Activated T-cell treated with anti-CD3 and anti-CD28 coated beads, Interleukin-2, amount 50 U/mL, for 24 hours (primary cell): ENCODE results near the gene FASTKD3.
A peak's percentile ranks its signal among the peaks of the same experiment; 100 is the strongest.

Experiments
- DNase-seq: peaks from one replicate; pipeline ENCODE4 v3.0.0-alpha.2; 2020
- H3K27ac Mint-ChIP-seq: 2 replicates; pipeline ENCODE4 v1.8.0; 2020; ENCODE audit warnings: mild to moderate bottlenecking, mixed read lengths
- H3K27me3 Mint-ChIP-seq: 2 replicates; pipeline ENCODE4 v1.8.0; 2020; ENCODE audit warnings: mixed read lengths
- H3K36me3 Mint-ChIP-seq: 2 replicates; pipeline ENCODE4 v1.8.0; 2020; ENCODE audit warnings: low read depth, mixed read lengths
- H3K4me1 Mint-ChIP-seq: 2 replicates; pipeline ENCODE4 v1.8.0; 2020; ENCODE audit warnings: low read depth, mixed read lengths
- H3K4me3 Mint-ChIP-seq: 2 replicates; pipeline ENCODE4 v1.8.0; 2020; ENCODE audit warnings: mild to moderate bottlenecking, moderate library complexity, mixed read lengths
- H3K9me3 Mint-ChIP-seq: 2 replicates; pipeline ENCODE4 v1.8.0; 2020; ENCODE audit warnings: mixed read lengths

Gene FASTKD3

DNA sequence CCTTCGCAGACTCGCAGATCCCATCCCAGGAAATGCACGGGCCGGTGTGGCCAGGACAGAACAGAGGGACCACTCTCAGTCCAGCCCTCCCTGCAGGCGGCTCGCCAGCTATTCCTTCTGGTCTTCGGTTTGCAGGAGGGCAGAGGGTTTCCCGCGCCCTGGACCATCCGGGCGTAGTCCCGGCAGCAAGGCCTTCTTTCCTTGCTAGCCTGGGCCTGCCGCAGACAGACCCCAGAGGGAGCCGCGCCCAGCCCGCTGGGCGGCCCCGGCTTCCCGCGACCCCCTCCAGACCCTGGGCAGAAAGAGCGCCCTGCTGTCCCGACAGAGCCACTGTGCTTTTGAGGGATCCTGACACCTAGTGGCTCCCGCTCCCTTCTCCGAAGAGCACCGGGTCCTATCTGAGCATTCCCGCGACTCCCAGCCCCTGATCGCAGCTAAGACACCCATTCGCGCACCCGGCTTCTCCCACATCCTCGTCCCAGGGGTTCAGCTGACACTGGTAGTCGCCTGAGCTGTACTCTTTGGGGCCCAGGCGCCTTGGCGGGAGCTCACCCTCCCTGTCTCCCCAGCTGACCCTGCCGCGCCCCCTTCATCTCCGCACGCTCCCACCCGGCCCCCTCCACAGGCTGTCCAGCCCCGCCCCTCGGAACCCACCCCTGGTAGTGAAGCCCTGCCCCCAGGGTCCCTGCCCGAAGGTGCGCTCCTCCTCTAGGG, 19.0 kb downstream of the FASTKD3 start:
- H3K27me3 Mint-ChIP-seq = peaks cover 49% of the 10 kb centered on the region
- H3K27ac Mint-ChIP-seq = no peak overlapping the region
- H3K4me3 Mint-ChIP-seq = peak overlapping the region; percentile 66
- peaks cover 4% of the 10 kb centered on the region for H3K9me3 Mint-ChIP-seq
- peaks cover 22% of the 10 kb centered on the region for H3K4me1 Mint-ChIP-seq
- no peaks in the 10 kb centered on the region for H3K36me3 Mint-ChIP-seq
- peak; percentile 37 for DNase-seq

DNA sequence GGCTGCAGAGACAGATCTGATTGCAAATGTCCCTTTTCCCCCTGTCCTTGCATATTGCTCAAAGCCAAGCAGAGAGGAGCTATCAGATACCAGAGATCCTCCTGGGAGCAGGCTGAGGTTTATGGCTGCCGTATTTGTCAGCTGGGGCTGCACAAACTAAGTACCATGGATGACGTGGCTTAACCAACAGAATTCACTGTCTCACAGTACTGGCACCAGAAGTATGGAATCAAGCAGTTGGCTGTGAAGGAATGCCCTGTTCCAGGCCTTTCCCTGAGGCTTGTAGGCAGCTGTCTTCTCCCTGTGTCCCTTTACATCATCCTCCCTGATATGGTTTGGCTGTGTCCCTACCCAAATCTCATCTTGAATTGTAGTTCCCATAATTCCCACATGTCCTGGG, 20.5 kb downstream of the FASTKD3 start:
- H3K4me1 Mint-ChIP-seq = peaks cover 22% of the 10 kb centered on the region
- DNase-seq = no peak
- H3K36me3 Mint-ChIP-seq = no peaks in the 10 kb centered on the region
- peaks cover 4% of the 10 kb centered on the region for H3K9me3 Mint-ChIP-seq
- peaks cover 60% of the 10 kb centered on the region for H3K27me3 Mint-ChIP-seq
- no peak overlapping the region for H3K27ac Mint-ChIP-seq
- H3K4me3 Mint-ChIP-seq = no peak overlapping the region

DNA sequence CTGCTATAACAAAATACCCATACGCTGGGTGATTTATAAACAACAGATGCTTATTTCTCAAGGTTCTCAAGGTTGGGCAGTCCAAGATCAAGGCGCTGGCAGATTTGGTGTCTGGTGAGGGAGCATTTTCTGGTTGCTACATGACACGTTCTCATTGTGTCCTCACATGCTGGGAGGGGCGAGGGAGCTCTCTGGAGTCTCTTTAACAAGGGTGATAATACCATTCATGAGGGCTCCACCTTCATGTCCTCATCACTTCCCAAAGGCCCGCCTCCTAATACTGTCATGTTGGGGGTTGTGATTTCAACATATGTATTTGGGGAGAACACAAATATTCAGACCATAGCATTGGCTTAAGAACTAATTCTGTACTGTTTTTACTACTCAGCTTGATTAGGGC, 22.5 kb downstream of the FASTKD3 start:
- H3K4me3 Mint-ChIP-seq = no peak overlapping the region
- no peak for DNase-seq
- no peak overlapping the region for H3K27ac Mint-ChIP-seq
- peaks cover 2% of the 10 kb centered on the region for H3K9me3 Mint-ChIP-seq
- peaks cover 9% of the 10 kb centered on the region for H3K4me1 Mint-ChIP-seq
- H3K27me3 Mint-ChIP-seq = peaks cover 66% of the 10 kb centered on the region
- H3K36me3 Mint-ChIP-seq = no peaks in the 10 kb centered on the region

DNA sequence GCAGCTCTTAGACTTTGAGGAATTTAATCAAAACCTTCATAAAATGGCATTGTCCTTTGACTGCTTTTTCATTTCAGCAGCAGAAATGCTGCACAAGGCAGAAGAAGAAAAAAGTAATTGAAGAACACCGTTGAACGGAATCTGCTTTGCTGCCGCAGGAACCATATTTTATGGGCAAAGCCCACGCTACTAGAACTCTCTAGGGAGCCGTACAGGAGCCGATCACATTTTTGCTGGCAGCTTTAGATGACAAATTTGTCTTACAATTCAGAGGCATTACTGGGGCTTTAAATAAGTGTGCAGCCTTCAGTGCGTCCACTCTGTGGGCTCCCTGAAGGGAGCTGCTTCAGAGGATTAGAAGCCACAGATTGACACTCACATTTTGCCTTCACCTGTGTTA, 23.3 kb downstream of the FASTKD3 start:
- Mint-ChIP-seq H3K4me1 (peaks cover 6% of the 10 kb centered on the region), H3K9me3 (no peaks in the 10 kb centered on the region), H3K4me3 (no peak overlapping the region), H3K27ac (no peak overlapping the region), H3K36me3 (no peaks in the 10 kb centered on the region), H3K27me3 (peaks cover 71% of the 10 kb centered on the region)
- DNase-seq = no peak

DNA sequence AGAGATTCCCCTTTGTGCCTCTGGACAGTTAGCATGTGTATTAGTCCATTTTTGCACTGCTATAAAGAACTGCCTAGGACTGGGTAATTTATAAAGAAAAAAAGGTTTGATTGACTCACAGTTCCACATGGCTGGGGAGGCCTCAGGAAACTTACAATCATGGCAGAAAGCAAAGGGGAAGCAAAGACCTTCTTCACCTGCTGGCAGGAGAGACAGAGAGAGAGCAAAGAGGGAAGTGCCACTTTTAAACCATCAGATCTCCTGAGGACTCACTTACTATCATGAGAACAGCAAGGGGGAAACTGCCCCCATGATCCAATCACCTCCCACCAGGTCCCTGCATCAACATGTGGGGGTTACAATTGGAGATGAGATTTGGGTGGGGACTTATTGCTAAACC, 23.9 kb downstream of the FASTKD3 start:
- no peaks in the 10 kb centered on the region for H3K36me3 Mint-ChIP-seq
- H3K27me3 Mint-ChIP-seq = peaks cover 74% of the 10 kb centered on the region
- no peak overlapping the region for H3K4me3 Mint-ChIP-seq
- no peak for DNase-seq
- H3K4me1 Mint-ChIP-seq = peaks cover 4% of the 10 kb centered on the region
- H3K9me3 Mint-ChIP-seq = no peaks in the 10 kb centered on the region
- H3K27ac Mint-ChIP-seq = no peak overlapping the region

DNA sequence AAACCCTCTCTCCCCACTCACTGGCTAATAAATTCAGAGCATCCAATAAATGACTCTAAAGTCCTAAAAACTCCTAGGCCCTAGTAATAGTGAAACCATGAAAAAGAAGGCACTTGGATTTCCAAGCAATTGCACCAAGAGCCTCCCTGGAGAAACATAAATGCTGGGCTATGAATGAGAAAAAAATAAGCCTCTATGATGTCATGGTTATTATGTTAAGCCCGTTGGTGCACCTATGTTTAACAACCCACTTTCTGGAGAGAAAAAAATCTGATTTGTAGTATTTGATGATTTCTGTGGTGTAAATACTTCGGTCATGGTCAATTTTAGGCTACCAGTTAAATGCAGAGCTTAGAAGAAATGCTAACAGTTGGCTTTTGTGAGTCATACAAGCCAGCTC, 26.3 kb downstream of the FASTKD3 start:
- Mint-ChIP-seq H3K27ac (no peak overlapping the region), H3K9me3 (no peaks in the 10 kb centered on the region), H3K27me3 (peaks cover 65% of the 10 kb centered on the region), H3K4me3 (no peak overlapping the region), H3K36me3 (no peaks in the 10 kb centered on the region), H3K4me1 (no peaks in the 10 kb centered on the region)
- DNase-seq = no peak

DNA sequence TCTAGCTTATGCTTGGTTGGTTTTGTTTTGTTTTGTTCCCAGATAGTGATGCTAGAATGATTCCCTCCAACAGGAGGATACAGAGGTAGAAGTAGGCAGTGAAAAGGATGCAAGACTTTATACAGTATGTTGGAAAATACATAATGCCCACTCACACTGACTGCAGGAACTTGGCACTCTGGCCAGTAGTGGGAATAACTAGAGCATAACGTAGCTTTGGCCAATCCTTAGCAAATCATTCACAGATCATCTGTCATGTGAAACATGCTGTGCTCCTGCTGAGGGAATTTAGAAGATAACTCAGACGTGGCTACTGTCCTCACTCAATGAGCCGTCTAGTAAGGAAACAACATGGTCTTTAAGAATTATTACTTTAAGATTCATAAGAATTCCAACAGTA, 31.4 kb downstream of the FASTKD3 start:
- H3K27ac Mint-ChIP-seq = no peak overlapping the region
- peaks cover 37% of the 10 kb centered on the region for H3K27me3 Mint-ChIP-seq
- H3K4me1 Mint-ChIP-seq = no peaks in the 10 kb centered on the region
- H3K36me3 Mint-ChIP-seq = no peaks in the 10 kb centered on the region
- no peak overlapping the region for H3K4me3 Mint-ChIP-seq
- no peaks in the 10 kb centered on the region for H3K9me3 Mint-ChIP-seq
- DNase-seq = no peak

DNA sequence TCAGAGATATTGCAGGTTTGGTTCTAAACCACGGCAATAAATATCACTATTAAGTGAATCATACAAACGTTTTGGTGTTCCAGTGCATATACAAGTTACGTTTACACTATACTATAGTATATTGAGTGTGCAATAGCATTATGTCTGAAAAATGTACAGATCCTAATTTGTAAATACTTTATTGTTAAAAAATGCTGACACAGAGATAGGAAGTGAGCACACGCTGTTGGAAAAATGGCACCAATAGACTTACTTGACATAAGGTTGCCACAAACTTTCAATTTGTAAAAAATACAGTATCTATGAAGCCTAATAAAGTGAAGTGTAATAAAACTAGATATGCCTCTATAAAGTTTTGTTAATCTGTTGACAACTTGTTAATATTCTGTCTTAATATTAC, 33.8 kb downstream of the FASTKD3 start:
- peaks cover 28% of the 10 kb centered on the region for H3K27me3 Mint-ChIP-seq
- DNase-seq = no peak
- H3K36me3 Mint-ChIP-seq = no peaks in the 10 kb centered on the region
- H3K27ac Mint-ChIP-seq = no peak overlapping the region
- no peak overlapping the region for H3K4me3 Mint-ChIP-seq
- H3K9me3 Mint-ChIP-seq = no peaks in the 10 kb centered on the region
- no peaks in the 10 kb centered on the region for H3K4me1 Mint-ChIP-seq

DNA sequence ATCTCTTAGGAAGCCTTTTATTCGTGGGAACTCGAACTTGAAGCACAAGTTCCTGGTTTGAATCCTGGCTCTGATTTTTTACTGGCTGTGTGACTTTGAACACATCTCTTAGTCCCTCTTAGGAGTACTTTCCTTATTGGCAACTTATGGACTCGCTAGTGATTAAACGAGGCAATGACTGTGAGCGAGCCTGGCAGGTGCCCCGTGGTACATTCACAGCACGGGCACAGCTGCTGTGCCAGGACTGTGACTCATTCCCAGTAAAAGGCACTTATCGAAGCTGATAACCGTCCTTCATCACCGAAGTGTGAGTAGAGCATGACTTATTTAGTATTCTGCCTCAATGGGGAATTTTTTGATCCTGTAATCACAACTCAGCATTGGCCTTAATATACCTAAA, 40.6 kb downstream of the FASTKD3 start:
- no peak overlapping the region for H3K4me3 Mint-ChIP-seq
- H3K27ac Mint-ChIP-seq = no peak overlapping the region
- H3K27me3 Mint-ChIP-seq = peaks cover 35% of the 10 kb centered on the region
- no peaks in the 10 kb centered on the region for H3K4me1 Mint-ChIP-seq
- no peaks in the 10 kb centered on the region for H3K9me3 Mint-ChIP-seq
- H3K36me3 Mint-ChIP-seq = no peaks in the 10 kb centered on the region
- DNase-seq = no peak

DNA sequence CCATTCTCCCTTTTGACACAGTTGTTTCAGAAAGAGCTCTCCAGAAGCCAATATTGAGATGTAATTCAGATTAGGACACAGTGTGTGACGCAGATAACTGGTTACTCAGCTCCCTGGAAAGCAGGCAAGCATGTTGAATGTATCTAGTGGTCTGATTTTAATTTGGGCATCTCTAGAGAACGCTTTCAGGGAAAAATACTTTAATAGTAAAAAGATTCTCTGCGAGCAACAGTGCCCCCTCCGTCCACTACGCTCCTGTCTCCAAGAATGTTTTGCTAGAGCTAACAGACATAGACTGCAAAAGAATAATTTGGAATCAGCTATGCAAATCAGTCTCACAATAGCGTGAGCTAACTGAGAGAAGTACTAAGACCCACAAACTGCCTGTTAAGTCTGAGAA, 41.2 kb downstream of the FASTKD3 start:
- H3K27ac Mint-ChIP-seq = no peak overlapping the region
- H3K27me3 Mint-ChIP-seq = peaks cover 42% of the 10 kb centered on the region
- no peaks in the 10 kb centered on the region for H3K4me1 Mint-ChIP-seq
- H3K4me3 Mint-ChIP-seq = no peak overlapping the region
- no peaks in the 10 kb centered on the region for H3K36me3 Mint-ChIP-seq
- DNase-seq = no peak
- H3K9me3 Mint-ChIP-seq = no peaks in the 10 kb centered on the region

DNA sequence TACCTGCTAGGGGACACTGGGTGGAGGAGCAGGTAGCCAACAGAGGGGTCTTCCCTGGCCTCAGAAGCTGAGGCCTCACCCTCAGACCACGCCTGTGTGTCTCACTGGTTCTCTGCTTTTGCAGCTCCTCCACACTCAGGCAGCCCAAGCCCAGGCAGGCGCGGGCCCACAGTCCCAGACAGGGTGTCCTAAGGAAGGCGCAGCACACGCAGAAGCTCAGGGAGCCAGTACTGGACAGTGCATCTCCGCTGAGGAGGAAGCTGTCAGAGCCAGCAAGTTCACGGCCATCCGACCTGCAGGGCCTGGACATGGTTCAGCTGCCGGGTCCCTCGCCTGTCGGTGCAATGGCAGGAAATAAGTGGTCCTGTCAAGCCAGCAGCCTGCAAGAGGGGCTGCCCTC, 43.2 kb downstream of the FASTKD3 start:
- Mint-ChIP-seq H3K9me3 (no peaks in the 10 kb centered on the region), H3K27me3 (peaks cover 47% of the 10 kb centered on the region), H3K4me3 (no peak overlapping the region)

DNA sequence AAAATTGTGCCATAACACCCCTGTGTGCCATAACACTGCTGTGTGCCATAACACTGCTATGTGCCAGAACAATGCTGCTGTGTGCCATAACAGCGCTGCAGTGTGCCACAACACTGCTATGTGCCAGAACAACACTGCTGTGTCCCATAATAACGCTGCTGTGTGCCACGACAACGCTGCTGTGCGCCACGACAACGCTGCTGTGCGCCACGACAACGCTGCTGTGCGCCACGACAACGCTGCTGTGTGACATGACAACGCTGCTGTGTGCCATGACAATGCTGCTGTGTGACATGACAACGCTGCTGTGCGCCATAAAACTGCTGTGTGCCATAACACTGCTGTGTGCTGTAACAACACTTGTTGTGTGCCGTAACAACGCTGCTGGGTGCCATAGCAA, 43.8 kb downstream of the FASTKD3 start:
- DNase-seq = no peak
- Mint-ChIP-seq H3K27ac (no peak overlapping the region), H3K36me3 (no peaks in the 10 kb centered on the region), H3K4me1 (no peaks in the 10 kb centered on the region), H3K27me3 (peaks cover 47% of the 10 kb centered on the region), H3K4me3 (no peak overlapping the region), H3K9me3 (no peaks in the 10 kb centered on the region)

More for the DNA sequence above, 43.2 kb downstream of the FASTKD3 start:
- Mint-ChIP-seq H3K4me1 (no peaks in the 10 kb centered on the region), H3K36me3 (no peaks in the 10 kb centered on the region), H3K27ac (no peak overlapping the region)
- no peak for DNase-seq

DNA sequence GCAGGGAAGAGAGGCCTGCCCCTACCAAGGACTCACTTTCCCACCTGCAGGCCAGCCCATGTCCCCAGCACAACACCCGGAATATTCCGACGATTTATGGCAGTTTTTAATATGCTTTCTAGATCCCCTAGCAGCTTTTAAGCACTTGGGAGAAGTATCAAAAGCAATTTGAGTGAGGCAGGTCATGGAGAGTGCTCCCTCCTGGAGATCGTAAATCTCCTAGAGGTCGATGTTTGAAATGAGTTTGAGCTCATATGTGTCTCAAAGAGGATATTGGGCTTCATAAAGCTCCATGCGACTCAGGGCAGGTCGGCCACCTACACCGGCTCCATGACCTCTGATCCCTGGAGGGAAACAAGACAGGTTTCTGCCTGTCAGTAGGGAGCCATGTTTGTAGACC, 45.2 kb downstream of the FASTKD3 start:
- DNase-seq = no peak
- Mint-ChIP-seq H3K4me3 (no peak overlapping the region), H3K4me1 (no peaks in the 10 kb centered on the region), H3K27me3 (peaks cover 47% of the 10 kb centered on the region), H3K36me3 (no peaks in the 10 kb centered on the region), H3K9me3 (no peaks in the 10 kb centered on the region), H3K27ac (no peak overlapping the region)

DNA sequence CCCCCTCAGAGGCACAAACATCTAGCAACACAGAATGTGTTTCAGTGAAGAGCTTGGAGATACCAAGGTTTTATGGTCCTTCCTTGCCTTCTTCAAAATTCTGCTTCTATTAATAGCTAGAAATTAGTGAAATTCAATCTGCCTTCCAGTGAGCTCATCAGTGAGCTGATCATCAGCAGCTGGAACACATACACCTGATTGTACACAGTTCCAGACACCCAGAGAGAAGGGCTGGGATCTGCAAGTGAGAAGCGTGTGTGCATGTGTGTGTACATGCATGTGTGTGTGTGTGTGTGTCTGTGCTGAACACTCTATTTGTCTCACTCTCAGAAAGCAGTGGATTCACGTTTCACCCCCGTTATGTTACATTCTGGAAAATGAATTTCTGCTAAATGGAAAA, 46.4 kb downstream of the FASTKD3 start:
- no peaks in the 10 kb centered on the region for H3K36me3 Mint-ChIP-seq
- H3K4me1 Mint-ChIP-seq = no peaks in the 10 kb centered on the region
- peaks cover 42% of the 10 kb centered on the region for H3K27me3 Mint-ChIP-seq
- DNase-seq = no peak
- H3K9me3 Mint-ChIP-seq = no peaks in the 10 kb centered on the region
- H3K27ac Mint-ChIP-seq = no peak overlapping the region
- no peak overlapping the region for H3K4me3 Mint-ChIP-seq

DNA sequence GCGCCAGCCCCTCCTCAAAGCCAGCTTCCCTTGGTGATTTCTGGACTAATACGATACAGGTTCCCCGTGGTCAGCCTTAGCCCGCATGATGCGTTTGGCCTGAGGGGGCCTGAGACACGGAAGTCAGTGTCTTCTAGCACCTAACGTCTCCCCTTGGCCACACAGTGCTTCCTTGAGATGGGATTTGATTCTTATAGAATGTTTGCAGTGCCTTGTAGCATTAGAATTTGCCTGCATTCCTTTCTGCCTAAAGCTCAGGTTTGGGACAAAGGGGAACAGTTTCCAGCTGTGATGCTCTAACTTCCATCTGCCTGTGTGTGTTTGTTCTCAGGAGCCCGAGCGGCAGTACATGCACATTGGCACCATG, 52.3 kb downstream of the FASTKD3 start:
- H3K9me3 Mint-ChIP-seq = no peaks in the 10 kb centered on the region
- H3K27me3 Mint-ChIP-seq = peaks cover 63% of the 10 kb centered on the region
- H3K36me3 Mint-ChIP-seq = no peaks in the 10 kb centered on the region
- DNase-seq = no peak
- H3K27ac Mint-ChIP-seq = no peak overlapping the region
- peaks cover 4% of the 10 kb centered on the region for H3K4me1 Mint-ChIP-seq
- H3K4me3 Mint-ChIP-seq = no peak overlapping the region
